ENCODE data around the gene RPRD1B.

DNA sequence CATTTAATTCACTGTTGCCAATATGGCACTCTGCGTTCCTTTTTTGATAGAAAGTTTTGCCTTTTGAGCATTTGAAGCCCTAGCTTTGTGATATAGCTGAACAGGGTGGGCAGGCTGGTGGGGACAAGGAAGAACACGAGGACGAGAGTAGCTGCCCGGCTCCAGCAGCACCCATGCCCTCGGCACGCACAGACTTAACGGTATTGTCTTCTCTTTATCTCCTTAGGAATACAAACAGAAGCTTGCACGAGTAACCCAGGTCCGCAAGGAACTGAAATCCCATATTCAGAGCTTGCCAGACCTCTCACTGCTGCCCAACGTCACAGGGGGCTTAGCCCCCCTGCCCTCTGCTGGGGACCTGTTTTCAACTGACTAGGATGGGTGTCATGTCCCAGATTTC lies 56.0 kb downstream of the RPRD1B start:
- TF ChIP-seq EZH2phosphoT487 (IDR thresholded peaks at IDR 0.05; ENCODE audit: borderline replicate concordance, low read depth) (no peak), EP300 (IDR thresholded peaks at IDR 0.05; ENCODE audit: borderline replicate concordance in 1 of 2, low read depth in 1 of 2, low read length in 1 of 2) (no peak), USF2 (IDR thresholded peaks at IDR 0.05; ENCODE audit: borderline replicate concordance, low read depth, low read length) (no peak)
- TF ChIP-seq, protein P1, sequence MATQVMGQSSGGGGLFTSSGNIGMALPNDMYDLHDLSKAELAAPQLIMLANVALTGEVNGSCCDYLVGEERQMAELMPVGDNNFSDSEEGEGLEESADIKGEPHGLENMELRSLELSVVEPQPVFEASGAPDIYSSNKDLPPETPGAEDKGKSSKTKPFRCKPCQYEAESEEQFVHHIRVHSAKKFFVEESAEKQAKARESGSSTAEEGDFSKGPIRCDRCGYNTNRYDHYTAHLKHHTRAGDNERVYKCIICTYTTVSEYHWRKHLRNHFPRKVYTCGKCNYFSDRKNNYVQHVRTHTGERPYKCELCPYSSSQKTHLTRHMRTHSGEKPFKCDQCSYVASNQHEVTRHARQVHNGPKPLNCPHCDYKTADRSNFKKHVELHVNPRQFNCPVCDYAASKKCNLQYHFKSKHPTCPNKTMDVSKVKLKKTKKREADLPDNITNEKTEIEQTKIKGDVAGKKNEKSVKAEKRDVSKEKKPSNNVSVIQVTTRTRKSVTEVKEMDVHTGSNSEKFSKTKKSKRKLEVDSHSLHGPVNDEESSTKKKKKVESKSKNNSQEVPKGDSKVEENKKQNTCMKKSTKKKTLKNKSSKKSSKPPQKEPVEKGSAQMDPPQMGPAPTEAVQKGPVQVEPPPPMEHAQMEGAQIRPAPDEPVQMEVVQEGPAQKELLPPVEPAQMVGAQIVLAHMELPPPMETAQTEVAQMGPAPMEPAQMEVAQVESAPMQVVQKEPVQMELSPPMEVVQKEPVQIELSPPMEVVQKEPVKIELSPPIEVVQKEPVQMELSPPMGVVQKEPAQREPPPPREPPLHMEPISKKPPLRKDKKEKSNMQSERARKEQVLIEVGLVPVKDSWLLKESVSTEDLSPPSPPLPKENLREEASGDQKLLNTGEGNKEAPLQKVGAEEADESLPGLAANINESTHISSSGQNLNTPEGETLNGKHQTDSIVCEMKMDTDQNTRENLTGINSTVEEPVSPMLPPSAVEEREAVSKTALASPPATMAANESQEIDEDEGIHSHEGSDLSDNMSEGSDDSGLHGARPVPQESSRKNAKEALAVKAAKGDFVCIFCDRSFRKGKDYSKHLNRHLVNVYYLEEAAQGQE (IDR thresholded peaks at IDR 0.05; ENCODE audit: low read depth, low read length), result no peak
